GM23338 (cell line): ENCODE results near the gene EPSTI1. TPM values are rescaled to one million over a fixed set of nuclear protein-coding genes. Genes with fewer than 3 reads are reported as not detected.

Experiments
- ATAC-seq: fragments of 200-7000 bp; cut with Tn5 transposase; 3 replicates; pipeline ENCODE4 v1.9.1; 2020
- DNase-seq: peaks from one replicate; pipeline ENCODE4 v3.0.0-alpha.2; 2015; ENCODE audit warnings: low spot score
- H2AFZ ChIP-seq: fragments of 200-600 bp; sonication (generic); 2 replicates; pipeline ENCODE4 v1.8.0; 2016; ENCODE audit warnings: antibody characterized with exemption, mild to moderate bottlenecking, moderate library complexity
- H3F3A ChIP-seq: fragments of 200-600 bp; sonication (generic); replicated peaks from 2 replicates; pipeline ENCODE4 v1.8.0; 2017; ENCODE audit warnings: antibody characterized with exemption, mixed run types, low read depth
- H3K27ac ChIP-seq: fragments of 200-600 bp; sonication (generic); 2 replicates; pipeline ENCODE4 v1.6.1; 2016; ENCODE audit warnings: low read depth
- H3K27me3 ChIP-seq: fragments of 200-600 bp; sonication (generic); 2 replicates; pipeline ENCODE4 v1.8.0; 2016; ENCODE audit warnings: mild to moderate bottlenecking, mixed run types, moderate library complexity; ENCODE audit not compliant: insufficient read depth
- H3K36me3 ChIP-seq: fragments of 200-600 bp; sonication (generic); 2 replicates; pipeline ENCODE4 v1.8.0; 2016; ENCODE audit warnings: mild to moderate bottlenecking; ENCODE audit not compliant: insufficient read depth
- H3K4me1 ChIP-seq: fragments of 200-600 bp; sonication (generic); 2 replicates; pipeline ENCODE4 v1.8.0; 2016; ENCODE audit warnings: mild to moderate bottlenecking, moderate library complexity; ENCODE audit not compliant: insufficient read depth
- H3K4me2 ChIP-seq: fragments of 200-600 bp; sonication (generic); 2 replicates; pipeline ENCODE4 v1.7.1; 2017; ENCODE audit warnings: mixed run types
- H3K4me3 ChIP-seq: fragments of 200-600 bp; sonication (generic); 2 replicates; pipeline ENCODE4 v1.6.1; 2016; ENCODE audit warnings: mixed run types
- H3K79me2 ChIP-seq: fragments of 200-600 bp; sonication (generic); replicated peaks from 2 replicates; pipeline ENCODE4 v1.8.0; 2017; ENCODE audit warnings: mild to moderate bottlenecking; ENCODE audit not compliant: insufficient read depth
- H3K9me2 ChIP-seq: fragments of 200-600 bp; sonication (generic); 2 replicates; pipeline ENCODE4 v1.8.0; 2017; ENCODE audit not compliant: insufficient read depth
- H4K20me1 ChIP-seq: fragments of 200-600 bp; sonication (generic); replicated peaks from 2 replicates; pipeline ENCODE4 v1.8.0; 2017; ENCODE audit warnings: mild to moderate bottlenecking; ENCODE audit not compliant: insufficient read depth
- H3K27ac Mint-ChIP-seq: 2 replicates; pipeline ENCODE4 v1.8.0; 2020; ENCODE audit warnings: inconsistent platforms, mild to moderate bottlenecking, moderate library complexity, mixed read lengths
- H3K27me3 Mint-ChIP-seq: 3 replicates; pipeline ENCODE4 v1.8.0; 2022; ENCODE audit warnings: low read depth, mild to moderate bottlenecking, moderate library complexity, mixed read lengths, inconsistent platforms; ENCODE audit not compliant: insufficient read depth, poor library complexity
- H3K36me3 Mint-ChIP-seq: 3 replicates; pipeline ENCODE4 v1.8.0; 2021; ENCODE audit warnings: low read depth, mild to moderate bottlenecking, inconsistent platforms, moderate library complexity, mixed read lengths
- H3K4me1 Mint-ChIP-seq: 3 replicates; pipeline ENCODE4 v1.8.0; 2020; ENCODE audit warnings: mild to moderate bottlenecking, inconsistent platforms, mixed read lengths
- H3K4me3 Mint-ChIP-seq: 3 replicates; pipeline ENCODE4 v1.8.0; 2021; ENCODE audit warnings: moderate library complexity, mild to moderate bottlenecking, inconsistent platforms, mixed read lengths
- H3K9me3 Mint-ChIP-seq: 3 replicates; pipeline ENCODE4 v1.8.0; 2020; ENCODE audit warnings: moderate library complexity, mild to moderate bottlenecking, inconsistent platforms, mixed read lengths
- CREB1 ChIP-seq: fragments of 250-450 bp; sonication (Bioruptor Pico); IDR thresholded peaks from 2 replicates; pipeline ENCODE4 v1.5.0; 2020; ENCODE audit warnings: low read depth, mild to moderate bottlenecking, moderate library complexity
- EZH2 ChIP-seq: fragments of 200-600 bp; sonication (generic); IDR thresholded peaks from one replicate; pipeline ENCODE4 v1.8.0; 2017; ENCODE audit warnings: antibody characterized with exemption, mild to moderate bottlenecking, low read depth; ENCODE audit not compliant: unreplicated experiment
- EZH2phosphoT487 ChIP-seq: fragments of 200-600 bp; sonication (generic); IDR thresholded peaks from one replicate; pipeline ENCODE4 v1.8.1; 2018; ENCODE audit warnings: antibody characterized with exemption; ENCODE audit not compliant: unreplicated experiment
- JUNB ChIP-seq: IDR thresholded peaks from one replicate; pipeline ENCODE4 v1.6.1; 2016; ENCODE audit warnings: antibody characterized with exemption; ENCODE audit not compliant: unreplicated experiment
- POLR2AphosphoS5 ChIP-seq: IDR thresholded peaks from 2 replicates; pipeline ENCODE4 v1.6.1; 2016; ENCODE audit warnings: antibody characterized with exemption, low read depth
- STAT1 ChIP-seq: IDR thresholded peaks from one replicate; pipeline ENCODE4 v1.6.1; 2016; ENCODE audit warnings: antibody characterized with exemption; ENCODE audit not compliant: unreplicated experiment
- polyA plus RNA-seq: library from polyadenylated mRNA; unstranded; fragments of >200 nt; fragmentation: Nextera tagmentation; extraction: Ambion mirVana; gene quantifications from 2 replicates; pipeline ENCODE4 v1.2.1, GENCODE V29; 2016
- total RNA-seq: library from RNA; depleted of rRNA; stranded (reverse); fragments of >200 nt; shearing (Covaris generic); gene quantifications from 2 replicates; pipeline ENCODE4 v1.2.3, GENCODE V29; 2014
- TF ChIP-seq, protein P1 (sequence below), 2 experiments: fragments of 200-600 bp in 1 of 2; sonication (generic) in 1 of 2; conservative IDR thresholded peaks; 2 replicates each; pipeline versions ENCODE4 v1.5.1 to v1.6.1; 2016 to 2017; ENCODE audit warnings: antibody characterized with exemption in 2 of 2, low read depth in 2 of 2, mild to moderate bottlenecking in 2 of 2, moderate library complexity in 1 of 2
- TF ChIP-seq, protein P2 (sequence below): IDR thresholded peaks from 2 replicates; pipeline ENCODE4 v1.6.1; 2016; ENCODE audit warnings: antibody characterized with exemption
- TF ChIP-seq, protein P3 (sequence below): IDR thresholded peaks from one replicate; pipeline ENCODE4 v1.6.1; 2018; ENCODE audit warnings: antibody characterized with exemption; ENCODE audit not compliant: unreplicated experiment

Gene EPSTI1
- total and polyA plus RNA-seq, 2 experiments from 2014 or later: 0.10 to 0.68 TPM

- no peak overlapping the region for H3K4me2 ChIP-seq
- H3K4me1 Mint-ChIP-seq: peaks cover 7% of the 10 kb centered on the region
- H3K79me2 ChIP-seq: no peaks in the 10 kb centered on the region
- 0 out of 2 replicates have a peak, but pooled peaks cover 4% of the 10 kb centered on the region for H3K4me1 ChIP-seq
- no peak overlapping the region for H3K4me3 Mint-ChIP-seq
- no peaks in the 10 kb centered on the region for H3K9me3 Mint-ChIP-seq
- no peaks in the 10 kb centered on the region for H3F3A ChIP-seq
- H3K9me2 ChIP-seq: no peaks in the 10 kb centered on the region
- H3K36me3 Mint-ChIP-seq: no peaks in the 10 kb centered on the region
- H3K27ac ChIP-seq: no peak overlapping the region
- no peaks in the 10 kb centered on the region for H3K27me3 Mint-ChIP-seq
- no peak overlapping the region for H3K4me3 ChIP-seq
- H2AFZ ChIP-seq: no peak overlapping the region
- no peak overlapping the region for H3K27ac Mint-ChIP-seq
- DNase-seq: no peak
- ATAC-seq: no peak
- no peaks in the 10 kb centered on the region for H4K20me1 ChIP-seq
- TF ChIP-seq, protein P1, sequence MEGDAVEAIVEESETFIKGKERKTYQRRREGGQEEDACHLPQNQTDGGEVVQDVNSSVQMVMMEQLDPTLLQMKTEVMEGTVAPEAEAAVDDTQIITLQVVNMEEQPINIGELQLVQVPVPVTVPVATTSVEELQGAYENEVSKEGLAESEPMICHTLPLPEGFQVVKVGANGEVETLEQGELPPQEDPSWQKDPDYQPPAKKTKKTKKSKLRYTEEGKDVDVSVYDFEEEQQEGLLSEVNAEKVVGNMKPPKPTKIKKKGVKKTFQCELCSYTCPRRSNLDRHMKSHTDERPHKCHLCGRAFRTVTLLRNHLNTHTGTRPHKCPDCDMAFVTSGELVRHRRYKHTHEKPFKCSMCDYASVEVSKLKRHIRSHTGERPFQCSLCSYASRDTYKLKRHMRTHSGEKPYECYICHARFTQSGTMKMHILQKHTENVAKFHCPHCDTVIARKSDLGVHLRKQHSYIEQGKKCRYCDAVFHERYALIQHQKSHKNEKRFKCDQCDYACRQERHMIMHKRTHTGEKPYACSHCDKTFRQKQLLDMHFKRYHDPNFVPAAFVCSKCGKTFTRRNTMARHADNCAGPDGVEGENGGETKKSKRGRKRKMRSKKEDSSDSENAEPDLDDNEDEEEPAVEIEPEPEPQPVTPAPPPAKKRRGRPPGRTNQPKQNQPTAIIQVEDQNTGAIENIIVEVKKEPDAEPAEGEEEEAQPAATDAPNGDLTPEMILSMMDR (conservative IDR thresholded peaks at IDR 0.05; ENCODE audit: low read depth in 2 of 2): no peak
- no peak for TF ChIP-seq EZH2
- TF ChIP-seq, protein P2, sequence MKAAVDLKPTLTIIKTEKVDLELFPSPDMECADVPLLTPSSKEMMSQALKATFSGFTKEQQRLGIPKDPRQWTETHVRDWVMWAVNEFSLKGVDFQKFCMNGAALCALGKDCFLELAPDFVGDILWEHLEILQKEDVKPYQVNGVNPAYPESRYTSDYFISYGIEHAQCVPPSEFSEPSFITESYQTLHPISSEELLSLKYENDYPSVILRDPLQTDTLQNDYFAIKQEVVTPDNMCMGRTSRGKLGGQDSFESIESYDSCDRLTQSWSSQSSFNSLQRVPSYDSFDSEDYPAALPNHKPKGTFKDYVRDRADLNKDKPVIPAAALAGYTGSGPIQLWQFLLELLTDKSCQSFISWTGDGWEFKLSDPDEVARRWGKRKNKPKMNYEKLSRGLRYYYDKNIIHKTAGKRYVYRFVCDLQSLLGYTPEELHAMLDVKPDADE: no peak
- no peak for TF ChIP-seq POLR2AphosphoS5
- H3K36me3 ChIP-seq: no peaks in the 10 kb centered on the region
- no peaks in the 10 kb centered on the region for H3K27me3 ChIP-seq
These were observed 92.8 kb downstream of the EPSTI1 start for GRCh38 chr13:42899266-42899665.

DNA sequence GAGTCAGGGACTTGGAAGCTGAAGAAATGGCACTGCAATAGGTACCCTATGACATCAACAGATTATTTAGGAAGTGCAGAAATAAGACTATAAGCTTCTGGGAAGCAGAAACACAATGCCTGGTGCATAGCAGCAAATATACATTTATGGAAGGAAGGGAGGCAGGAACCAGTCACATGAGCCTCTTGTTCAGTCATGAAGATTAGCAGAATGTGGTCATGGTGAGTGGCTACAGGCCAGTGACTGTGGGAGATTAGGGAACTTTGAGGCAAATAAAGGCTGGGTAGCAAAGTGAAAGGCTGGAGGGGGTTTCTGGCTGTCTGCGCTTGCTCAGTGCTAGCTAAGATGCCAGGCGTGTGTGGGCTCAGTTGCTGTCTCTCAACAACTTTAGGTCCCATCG is 96.3 kb downstream of the EPSTI1 start:
- Mint-ChIP-seq H3K4me1 (peaks cover 7% of the 10 kb centered on the region), H3K36me3 (no peaks in the 10 kb centered on the region), H3K4me3 (no peak overlapping the region), H3K9me3 (no peaks in the 10 kb centered on the region), H3K27me3 (no peaks in the 10 kb centered on the region), H3K27ac (no peak overlapping the region)
- H3F3A ChIP-seq: no peaks in the 10 kb centered on the region
- H4K20me1 ChIP-seq: no peaks in the 10 kb centered on the region
- no peak overlapping the region for H3K27ac ChIP-seq
- H3K27me3 ChIP-seq: no peaks in the 10 kb centered on the region
- no peaks in the 10 kb centered on the region for H3K36me3 ChIP-seq
- H2AFZ ChIP-seq: no peak overlapping the region
- no peaks in the 10 kb centered on the region for H3K79me2 ChIP-seq
- H3K9me2 ChIP-seq: 0 out of 2 replicates have a peak, but pooled peaks cover 5% of the 10 kb centered on the region
- no peak overlapping the region for H3K4me2 ChIP-seq
- H3K4me1 ChIP-seq: 0 out of 2 replicates have a peak, but pooled peaks cover 4% of the 10 kb centered on the region
- DNase-seq (no peak), ATAC-seq (no peak)
- H3K4me3 ChIP-seq: no peak overlapping the region
- TF ChIP-seq, protein P3, sequence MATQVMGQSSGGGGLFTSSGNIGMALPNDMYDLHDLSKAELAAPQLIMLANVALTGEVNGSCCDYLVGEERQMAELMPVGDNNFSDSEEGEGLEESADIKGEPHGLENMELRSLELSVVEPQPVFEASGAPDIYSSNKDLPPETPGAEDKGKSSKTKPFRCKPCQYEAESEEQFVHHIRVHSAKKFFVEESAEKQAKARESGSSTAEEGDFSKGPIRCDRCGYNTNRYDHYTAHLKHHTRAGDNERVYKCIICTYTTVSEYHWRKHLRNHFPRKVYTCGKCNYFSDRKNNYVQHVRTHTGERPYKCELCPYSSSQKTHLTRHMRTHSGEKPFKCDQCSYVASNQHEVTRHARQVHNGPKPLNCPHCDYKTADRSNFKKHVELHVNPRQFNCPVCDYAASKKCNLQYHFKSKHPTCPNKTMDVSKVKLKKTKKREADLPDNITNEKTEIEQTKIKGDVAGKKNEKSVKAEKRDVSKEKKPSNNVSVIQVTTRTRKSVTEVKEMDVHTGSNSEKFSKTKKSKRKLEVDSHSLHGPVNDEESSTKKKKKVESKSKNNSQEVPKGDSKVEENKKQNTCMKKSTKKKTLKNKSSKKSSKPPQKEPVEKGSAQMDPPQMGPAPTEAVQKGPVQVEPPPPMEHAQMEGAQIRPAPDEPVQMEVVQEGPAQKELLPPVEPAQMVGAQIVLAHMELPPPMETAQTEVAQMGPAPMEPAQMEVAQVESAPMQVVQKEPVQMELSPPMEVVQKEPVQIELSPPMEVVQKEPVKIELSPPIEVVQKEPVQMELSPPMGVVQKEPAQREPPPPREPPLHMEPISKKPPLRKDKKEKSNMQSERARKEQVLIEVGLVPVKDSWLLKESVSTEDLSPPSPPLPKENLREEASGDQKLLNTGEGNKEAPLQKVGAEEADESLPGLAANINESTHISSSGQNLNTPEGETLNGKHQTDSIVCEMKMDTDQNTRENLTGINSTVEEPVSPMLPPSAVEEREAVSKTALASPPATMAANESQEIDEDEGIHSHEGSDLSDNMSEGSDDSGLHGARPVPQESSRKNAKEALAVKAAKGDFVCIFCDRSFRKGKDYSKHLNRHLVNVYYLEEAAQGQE: no peak
- TF ChIP-seq, protein P2: no peak
- TF ChIP-seq JUNB: no peak
- no peak for TF ChIP-seq STAT1
- TF ChIP-seq EZH2phosphoT487: no peak
- no peak for TF ChIP-seq CREB1 (CRISPR knock-in tag)
